ENCODE measurements around the gene ETV3.

Gene ETV3

DNA sequence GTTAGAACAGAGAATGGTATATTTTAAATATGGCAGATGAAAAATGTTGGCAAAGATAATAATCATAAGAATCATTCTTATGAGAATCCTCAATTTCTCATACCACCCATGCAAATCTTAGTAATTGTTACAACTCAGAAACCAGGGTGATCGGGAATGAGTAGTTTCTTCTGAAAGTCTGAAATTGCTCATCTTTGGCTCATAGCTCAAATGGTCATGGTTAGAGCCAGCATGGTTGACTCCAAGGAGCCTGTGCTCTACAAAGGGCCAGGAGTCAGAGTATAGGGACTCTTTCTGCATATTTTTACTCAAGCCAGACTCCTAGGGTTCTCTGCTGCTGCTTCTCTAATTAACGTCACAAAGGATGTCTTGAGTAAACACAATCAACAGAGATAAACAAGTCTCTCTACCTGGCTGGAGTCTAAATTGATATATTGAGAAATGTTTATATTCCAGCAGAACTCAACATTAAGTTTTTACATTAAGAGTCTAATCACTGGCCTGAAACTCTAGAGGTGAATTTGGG, 1.9 kb upstream of the ETV3 start:
- TF ChIP-seq CTCF (IDR thresholded peaks at IDR 0.05; ENCODE audit: low read depth, low read length, missing control alignments) = no peak
- Histone ChIP-seq H3K27me3 (replicated peaks) (no peaks in the 10 kb centered on the region), H3K27ac (no peak overlapping the region), H3K4me3 (ENCODE audit: low read depth, low read length) (no peak overlapping the region), H3K36me3 (replicated peaks) (peaks cover 9% of the 10 kb centered on the region)
- DNase-seq = no peak
- in situ Hi-C loops (cut with HindIII; ENCODE audit: low pct_ligation_motif_present, low sequenced_read_pairs) = no loop called here

GRCh38 chr1:157139052-157139715, 989 bp upstream of the ETV3 start:
- TF ChIP-seq CTCF (IDR thresholded peaks at IDR 0.05; ENCODE audit: low read depth, low read length, missing control alignments) = no peak
- DNase-seq = no peak
- Histone ChIP-seq H3K27ac (peak overlapping the region; percentile 96), H3K36me3 (replicated peaks) (peaks cover 17% of the 10 kb centered on the region), H3K27me3 (replicated peaks) (no peaks in the 10 kb centered on the region), H3K4me3 (ENCODE audit: low read depth, low read length) (peak overlapping the region; percentile 93)
- in situ Hi-C loops (cut with HindIII; ENCODE audit: low pct_ligation_motif_present, low sequenced_read_pairs) = no loop called here

GRCh38 chr1:157137408-157138219, 581 bp downstream of the ETV3 start:
- no peak for DNase-seq
- Histone ChIP-seq H3K4me3 (ENCODE audit: low read depth, low read length) (peak overlapping the region; percentile 93), H3K27ac (peak overlapping the region; percentile 96), H3K27me3 (replicated peaks) (no peaks in the 10 kb centered on the region), H3K36me3 (replicated peaks) (peaks cover 32% of the 10 kb centered on the region)
- no peak for TF ChIP-seq CTCF (IDR thresholded peaks at IDR 0.05; ENCODE audit: low read depth, low read length, missing control alignments)
- in situ Hi-C loops (cut with HindIII; ENCODE audit: low pct_ligation_motif_present, low sequenced_read_pairs) = no loop called here

- Histone ChIP-seq H3K36me3 (replicated peaks) (peaks cover 38% of the 10 kb centered on the region), H3K27ac (peak overlapping the region; percentile 96), H3K4me3 (ENCODE audit: low read depth, low read length) (peak overlapping the region; percentile 93), H3K27me3 (replicated peaks) (no peaks in the 10 kb centered on the region)
- DNase-seq = no peak
- TF ChIP-seq CTCF (IDR thresholded peaks at IDR 0.05; ENCODE audit: low read depth, low read length, missing control alignments) = no peak
- in situ Hi-C loops (cut with HindIII; ENCODE audit: low pct_ligation_motif_present, low sequenced_read_pairs) = no loop called here
These were observed 1.2 kb downstream of the ETV3 start for GRCh38 chr1:157137046-157137407.

- Histone ChIP-seq H3K36me3 (replicated peaks) (peaks cover 47% of the 10 kb centered on the region), H3K27me3 (replicated peaks) (no peaks in the 10 kb centered on the region), H3K4me3 (ENCODE audit: low read depth, low read length) (peak overlapping the region; percentile 93), H3K27ac (no peak overlapping the region)
- DNase-seq = no peak
- in situ Hi-C loops (cut with HindIII; ENCODE audit: low pct_ligation_motif_present, low sequenced_read_pairs) = no loop called here
- peak; percentile 23 for TF ChIP-seq CTCF (IDR thresholded peaks at IDR 0.05; ENCODE audit: low read depth, low read length, missing control alignments)
These were observed 2.1 kb downstream of the ETV3 start for GRCh38 chr1:157136133-157136532.

All from brain microvascular endothelial cell (primary cell).